ENCODE data around the gene CDC25C. TPM values are rescaled to one million over a fixed set of nuclear protein-coding genes. Genes with fewer than 3 reads are reported as not detected.

Gene CDC25C
- total RNA-seq, 1 experiment from 2014 or later: 19.3 TPM

DNA sequence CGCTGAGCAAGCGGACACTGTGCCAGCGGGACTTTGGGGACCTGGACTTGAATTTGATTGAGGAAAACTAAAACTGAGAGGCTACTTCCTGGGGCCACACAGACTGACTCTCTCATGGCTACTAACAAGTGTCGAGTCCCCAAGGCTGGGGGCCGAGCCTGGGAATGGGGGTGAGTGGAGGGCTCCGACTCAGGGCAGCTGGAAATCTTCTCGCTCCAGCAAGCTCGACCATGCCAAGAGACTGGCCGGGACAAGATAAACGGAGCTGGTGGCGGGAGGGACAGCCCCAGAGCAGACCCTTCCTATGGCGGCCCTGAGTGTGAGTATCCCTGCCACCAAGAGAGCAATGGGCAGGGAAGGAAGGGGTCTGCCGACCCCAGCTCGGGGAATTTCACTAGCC lies 15.3 kb upstream of the CDC25C start:
- H2AFZ ChIP-seq (ENCODE audit: low read depth, low read length, poor library complexity, severe bottlenecking): no peak overlapping the region
- H3K4me2 ChIP-seq (ENCODE audit: low read length): no peak overlapping the region
- no peaks in the 10 kb centered on the region for H4K20me1 ChIP-seq (ENCODE audit: insufficient read depth)
- peaks cover 5% of the 10 kb centered on the region; the same call in 1 of the 2 replicates for H3K79me2 ChIP-seq (ENCODE audit: insufficient read depth, low read length)
- no peak overlapping the region for H3K9ac ChIP-seq (ENCODE audit: low read length)
- DNase-seq (ENCODE audit: low read depth, low spot score): no peak
- intact Hi-C loops (cut with micrococcal nuclease): no loop called here
- H3K9me2 ChIP-seq (ENCODE audit: insufficient read depth): no peaks in the 10 kb centered on the region
- TF ChIP-seq SP1 (IDR thresholded peaks at IDR 0.05; ENCODE audit: low read depth) (no peak), POLR2AphosphoS5 (IDR thresholded peaks at IDR 0.05; ENCODE audit: low read depth, low read length) (no peak), ZNF274 (IDR thresholded peaks at IDR 0.05; ENCODE audit: low read depth, low read length) (no peak), SIN3A (IDR thresholded peaks at IDR 0.05; ENCODE audit: low read depth) (no peak), POLR2A (IDR thresholded peaks at IDR 0.05; ENCODE audit: borderline replicate concordance, extremely low read depth, insufficient read depth, insufficient read length) (no peak), RAD21 (IDR thresholded peaks at IDR 0.05; ENCODE audit: low read depth) (no peak), ELF1 (IDR thresholded peaks at IDR 0.05; ENCODE audit: borderline replicate concordance, low read depth) (no peak), SRF (IDR thresholded peaks at IDR 0.05; ENCODE audit: low read depth) (no peak), YY1 (IDR thresholded peaks at IDR 0.05; ENCODE audit: extremely low read depth, insufficient replicate concordance, low read depth, low read length) (no peak), FOSL1 (IDR thresholded peaks at IDR 0.05; ENCODE audit: low read depth) (no peak), ZFX (IDR thresholded peaks at IDR 0.05) (no peak), TCF7L2 (IDR thresholded peaks at IDR 0.05; ENCODE audit: borderline replicate concordance, extremely low read depth, insufficient read depth, insufficient read length) (no peak)
- TF ChIP-seq, protein P1, sequence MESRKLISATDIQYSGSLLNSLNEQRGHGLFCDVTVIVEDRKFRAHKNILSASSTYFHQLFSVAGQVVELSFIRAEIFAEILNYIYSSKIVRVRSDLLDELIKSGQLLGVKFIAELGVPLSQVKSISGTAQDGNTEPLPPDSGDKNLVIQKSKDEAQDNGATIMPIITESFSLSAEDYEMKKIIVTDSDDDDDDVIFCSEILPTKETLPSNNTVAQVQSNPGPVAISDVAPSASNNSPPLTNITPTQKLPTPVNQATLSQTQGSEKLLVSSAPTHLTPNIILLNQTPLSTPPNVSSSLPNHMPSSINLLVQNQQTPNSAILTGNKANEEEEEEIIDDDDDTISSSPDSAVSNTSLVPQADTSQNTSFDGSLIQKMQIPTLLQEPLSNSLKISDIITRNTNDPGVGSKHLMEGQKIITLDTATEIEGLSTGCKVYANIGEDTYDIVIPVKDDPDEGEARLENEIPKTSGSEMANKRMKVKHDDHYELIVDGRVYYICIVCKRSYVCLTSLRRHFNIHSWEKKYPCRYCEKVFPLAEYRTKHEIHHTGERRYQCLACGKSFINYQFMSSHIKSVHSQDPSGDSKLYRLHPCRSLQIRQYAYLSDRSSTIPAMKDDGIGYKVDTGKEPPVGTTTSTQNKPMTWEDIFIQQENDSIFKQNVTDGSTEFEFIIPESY (IDR thresholded peaks at IDR 0.05; ENCODE audit: extremely low read depth, insufficient replicate concordance, low read length): no peak
- TF ChIP-seq, protein P2, sequence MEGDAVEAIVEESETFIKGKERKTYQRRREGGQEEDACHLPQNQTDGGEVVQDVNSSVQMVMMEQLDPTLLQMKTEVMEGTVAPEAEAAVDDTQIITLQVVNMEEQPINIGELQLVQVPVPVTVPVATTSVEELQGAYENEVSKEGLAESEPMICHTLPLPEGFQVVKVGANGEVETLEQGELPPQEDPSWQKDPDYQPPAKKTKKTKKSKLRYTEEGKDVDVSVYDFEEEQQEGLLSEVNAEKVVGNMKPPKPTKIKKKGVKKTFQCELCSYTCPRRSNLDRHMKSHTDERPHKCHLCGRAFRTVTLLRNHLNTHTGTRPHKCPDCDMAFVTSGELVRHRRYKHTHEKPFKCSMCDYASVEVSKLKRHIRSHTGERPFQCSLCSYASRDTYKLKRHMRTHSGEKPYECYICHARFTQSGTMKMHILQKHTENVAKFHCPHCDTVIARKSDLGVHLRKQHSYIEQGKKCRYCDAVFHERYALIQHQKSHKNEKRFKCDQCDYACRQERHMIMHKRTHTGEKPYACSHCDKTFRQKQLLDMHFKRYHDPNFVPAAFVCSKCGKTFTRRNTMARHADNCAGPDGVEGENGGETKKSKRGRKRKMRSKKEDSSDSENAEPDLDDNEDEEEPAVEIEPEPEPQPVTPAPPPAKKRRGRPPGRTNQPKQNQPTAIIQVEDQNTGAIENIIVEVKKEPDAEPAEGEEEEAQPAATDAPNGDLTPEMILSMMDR (IDR thresholded peaks at IDR 0.05 in 2 of 3, conservative IDR thresholded peaks at IDR 0.05 in 1 of 3; ENCODE audit: borderline replicate concordance in 1 of 3, insufficient read depth in 1 of 3, low read depth in 2 of 3, low read length in 2 of 3): no peak
- TF ChIP-seq, protein P3, sequence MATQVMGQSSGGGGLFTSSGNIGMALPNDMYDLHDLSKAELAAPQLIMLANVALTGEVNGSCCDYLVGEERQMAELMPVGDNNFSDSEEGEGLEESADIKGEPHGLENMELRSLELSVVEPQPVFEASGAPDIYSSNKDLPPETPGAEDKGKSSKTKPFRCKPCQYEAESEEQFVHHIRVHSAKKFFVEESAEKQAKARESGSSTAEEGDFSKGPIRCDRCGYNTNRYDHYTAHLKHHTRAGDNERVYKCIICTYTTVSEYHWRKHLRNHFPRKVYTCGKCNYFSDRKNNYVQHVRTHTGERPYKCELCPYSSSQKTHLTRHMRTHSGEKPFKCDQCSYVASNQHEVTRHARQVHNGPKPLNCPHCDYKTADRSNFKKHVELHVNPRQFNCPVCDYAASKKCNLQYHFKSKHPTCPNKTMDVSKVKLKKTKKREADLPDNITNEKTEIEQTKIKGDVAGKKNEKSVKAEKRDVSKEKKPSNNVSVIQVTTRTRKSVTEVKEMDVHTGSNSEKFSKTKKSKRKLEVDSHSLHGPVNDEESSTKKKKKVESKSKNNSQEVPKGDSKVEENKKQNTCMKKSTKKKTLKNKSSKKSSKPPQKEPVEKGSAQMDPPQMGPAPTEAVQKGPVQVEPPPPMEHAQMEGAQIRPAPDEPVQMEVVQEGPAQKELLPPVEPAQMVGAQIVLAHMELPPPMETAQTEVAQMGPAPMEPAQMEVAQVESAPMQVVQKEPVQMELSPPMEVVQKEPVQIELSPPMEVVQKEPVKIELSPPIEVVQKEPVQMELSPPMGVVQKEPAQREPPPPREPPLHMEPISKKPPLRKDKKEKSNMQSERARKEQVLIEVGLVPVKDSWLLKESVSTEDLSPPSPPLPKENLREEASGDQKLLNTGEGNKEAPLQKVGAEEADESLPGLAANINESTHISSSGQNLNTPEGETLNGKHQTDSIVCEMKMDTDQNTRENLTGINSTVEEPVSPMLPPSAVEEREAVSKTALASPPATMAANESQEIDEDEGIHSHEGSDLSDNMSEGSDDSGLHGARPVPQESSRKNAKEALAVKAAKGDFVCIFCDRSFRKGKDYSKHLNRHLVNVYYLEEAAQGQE (IDR thresholded peaks at IDR 0.05; ENCODE audit: low read depth): no peak
- TF ChIP-seq, protein P4, sequence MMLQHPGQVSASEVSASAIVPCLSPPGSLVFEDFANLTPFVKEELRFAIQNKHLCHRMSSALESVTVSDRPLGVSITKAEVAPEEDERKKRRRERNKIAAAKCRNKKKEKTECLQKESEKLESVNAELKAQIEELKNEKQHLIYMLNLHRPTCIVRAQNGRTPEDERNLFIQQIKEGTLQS (IDR thresholded peaks at IDR 0.05): no peak
- TF ChIP-seq, protein P5, sequence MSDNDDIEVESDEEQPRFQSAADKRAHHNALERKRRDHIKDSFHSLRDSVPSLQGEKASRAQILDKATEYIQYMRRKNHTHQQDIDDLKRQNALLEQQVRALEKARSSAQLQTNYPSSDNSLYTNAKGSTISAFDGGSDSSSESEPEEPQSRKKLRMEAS (IDR thresholded peaks at IDR 0.05): no peak
- H3K27me3 ChIP-seq (ENCODE audit: insufficient read depth, low read length): no peaks in the 10 kb centered on the region
- POLR2A ChIA-PET: interaction anchor here (1.6 kb wide), 1 partner anchor 8 kb away, joined by 9 read pairs; the partner anchor contains the start of gene FAM53C
- no peak for ATAC-seq
- no peak overlapping the region for H3K27ac ChIP-seq (ENCODE audit: low read depth, low read length)
- peaks cover 33 to 39% of the 10 kb centered on the region in 2 experiments for H3K36me3 ChIP-seq (ENCODE audit: control insufficient read depth in 1 of 2, insufficient read depth in 2 of 2, low read length in 2 of 2)
- CTCF ChIA-PET: no interaction called here
- no peaks in the 10 kb centered on the region for H3K4me1 ChIP-seq (ENCODE audit: control insufficient read depth in 1 of 2, insufficient read depth in 2 of 2, low read length in 2 of 2)
- BruUV-seq (replicated peaks): no TSS peak
- peaks cover 0 to 10% of the 10 kb centered on the region in 2 experiments; a peak in 1 of 4 replicates for H3K9me3 ChIP-seq (ENCODE audit: control insufficient read depth in 1 of 2, insufficient read depth in 1 of 2, low read depth in 1 of 2, low read length in 2 of 2)
- H3K4me3 ChIP-seq (replicated peaks in 1 of 2; ENCODE audit: low read depth in 1 of 2, low read length in 2 of 2): no peak overlapping the region
- RAD21 ChIA-PET (ENCODE audit: low non-redundant PET in 1 of 2, low total read pairs in 2 of 2, uncharacterized antibody in 2 of 2, unreplicated experiment in 2 of 2): no interaction called here
